Endodermal cell (in vitro differentiated cells): Measurements from ENCODE around the gene PTP4A2. TPM values are rescaled to one million over a fixed set of nuclear protein-coding genes. Genes with fewer than 3 reads are reported as not detected.

Experiments
- DNase-seq: peaks from one replicate; pipeline ENCODE4 v3.0.0-alpha.2; 2017
- H3K27ac ChIP-seq: 2 replicates; pipeline ENCODE4 v1.5.1; 2013; ENCODE audit warnings: mild to moderate bottlenecking, low read depth, low read length, moderate library complexity
- H3K27me3 ChIP-seq: 2 replicates; pipeline ENCODE4 v1.6.1; 2013; ENCODE audit warnings: mild to moderate bottlenecking, low read length, moderate library complexity; ENCODE audit not compliant: insufficient read depth, control insufficient read depth, poor library complexity, severe bottlenecking
- H3K36me3 ChIP-seq: 2 replicates; pipeline ENCODE4 v1.7.0; 2013; ENCODE audit warnings: mild to moderate bottlenecking, low read length, moderate library complexity; ENCODE audit not compliant: control insufficient read depth, insufficient read depth
- H3K4me1 ChIP-seq: one replicate; pipeline ENCODE4 v1.7.0; 2013; ENCODE audit warnings: low read length; ENCODE audit not compliant: control insufficient read depth, insufficient read depth
- H3K4me3 ChIP-seq: 2 replicates; pipeline ENCODE4 v1.5.1; 2013; ENCODE audit warnings: mild to moderate bottlenecking, low read length, moderate library complexity
- H3K9ac ChIP-seq: 2 replicates; pipeline ENCODE4 v1.6.1; 2013; ENCODE audit warnings: mild to moderate bottlenecking, low read length, moderate library complexity; ENCODE audit not compliant: poor library complexity, severe bottlenecking; ENCODE audit errors: extremely low read depth
- H3K9me3 ChIP-seq: 2 replicates; pipeline ENCODE4 v1.6.1; 2013; ENCODE audit warnings: mild to moderate bottlenecking, low read length, moderate library complexity; ENCODE audit not compliant: control insufficient read depth
- H3K27ac Mint-ChIP-seq: 2 replicates; pipeline ENCODE4 v1.8.0; 2020; ENCODE audit warnings: mixed read lengths
- H3K27me3 Mint-ChIP-seq: 2 replicates; pipeline ENCODE4 v1.8.0; 2021; ENCODE audit warnings: mild to moderate bottlenecking, mixed read lengths; ENCODE audit not compliant: insufficient read depth
- H3K36me3 Mint-ChIP-seq: 2 replicates; pipeline ENCODE4 v1.8.0; 2020; ENCODE audit warnings: low read depth, mixed read lengths
- H3K4me1 Mint-ChIP-seq: 2 replicates; pipeline ENCODE4 v1.8.0; 2020; ENCODE audit warnings: mixed read lengths
- H3K4me3 Mint-ChIP-seq: 2 replicates; pipeline ENCODE4 v1.8.0; 2020; ENCODE audit warnings: mild to moderate bottlenecking, moderate library complexity, mixed read lengths
- H3K9me3 Mint-ChIP-seq: 2 replicates; pipeline ENCODE4 v1.8.0; 2020; ENCODE audit warnings: mild to moderate bottlenecking, mixed read lengths
- CTCF ChIP-seq: fragments of 200-600 bp; sonication (generic); conservative IDR thresholded peaks from 2 replicates; pipeline ENCODE4 v1.5.0; 2021; ENCODE audit warnings: antibody characterized with exemption, mild to moderate bottlenecking
- WGBS, 2 experiments: methylation state at CpG; one replicate each; pipeline versions ENCODE4 v1.1.5 to v1.1.7; 2013; ENCODE audit warnings: missing lambda C conversion rate in 2 of 2, mixed read lengths in 1 of 2; ENCODE audit not compliant: insufficient coverage in 1 of 2, insufficient read length in 1 of 2; 5-methylcytosine and 5-hydroxymethylcytosine counted together
- total RNA-seq, 2 donors: library from RNA; stranded (reverse); fragmentation: NEBNext Ultra II Directional in 1 of 2; extraction: Animal tissue kit (Norgen Biotek cat#: 25700) in 1 of 2; gene quantifications; 2 replicates in 1 of 2; 3 replicates in 1 of 2; pipeline ENCODE4 v1.2.1, GENCODE V29; 2021

The PTP4A2 gene
- total RNA-seq, 2 donors from 2014 or later: 211 TPM

GRCh38 chr1:31885851-31886250 is 52.3 kb downstream of the PTP4A2 start:
- Histone ChIP-seq H3K9ac (no peak overlapping the region), H3K27me3 (no peaks in the 10 kb centered on the region), H3K4me3 (no peak overlapping the region), H3K9me3 (no peaks in the 10 kb centered on the region), H3K4me1 (no peaks in the 10 kb centered on the region), H3K36me3 (no peaks in the 10 kb centered on the region), H3K27ac (no peak overlapping the region)
- no peak overlapping the region for H3K27ac Mint-ChIP-seq
- no peak for DNase-seq
- no peaks in the 10 kb centered on the region for H3K36me3 Mint-ChIP-seq
- no peaks in the 10 kb centered on the region for H3K9me3 Mint-ChIP-seq
- TF ChIP-seq CTCF: no peak
- no peaks in the 10 kb centered on the region for H3K27me3 Mint-ChIP-seq
- WGBS, 2 experiments: 93 to 98% methylated on average over 2 of the region's 2 CpGs
- no peak overlapping the region for H3K4me3 Mint-ChIP-seq
- H3K4me1 Mint-ChIP-seq: peaks cover 6% of the 10 kb centered on the region

- Mint-ChIP-seq H3K36me3 (no peaks in the 10 kb centered on the region), H3K4me3 (no peak overlapping the region), H3K4me1 (peaks cover 6% of the 10 kb centered on the region), H3K27ac (no peak overlapping the region), H3K27me3 (no peaks in the 10 kb centered on the region), H3K9me3 (no peaks in the 10 kb centered on the region)
- Histone ChIP-seq H3K9me3 (no peaks in the 10 kb centered on the region), H3K27ac (no peak overlapping the region), H3K9ac (no peak overlapping the region), H3K4me3 (no peak overlapping the region), H3K36me3 (no peaks in the 10 kb centered on the region), H3K27me3 (no peaks in the 10 kb centered on the region), H3K4me1 (no peaks in the 10 kb centered on the region)
- no peak for TF ChIP-seq CTCF
- no peak for DNase-seq
- WGBS, 2 experiments: 100% methylated on average over 3 of the region's 3 CpGs; no CpG with 5 or more reads in 1 of the 2 experiments
Measured at GRCh38 chr1:31883357-31883942, 54.7 kb downstream of the PTP4A2 start.

DNA sequence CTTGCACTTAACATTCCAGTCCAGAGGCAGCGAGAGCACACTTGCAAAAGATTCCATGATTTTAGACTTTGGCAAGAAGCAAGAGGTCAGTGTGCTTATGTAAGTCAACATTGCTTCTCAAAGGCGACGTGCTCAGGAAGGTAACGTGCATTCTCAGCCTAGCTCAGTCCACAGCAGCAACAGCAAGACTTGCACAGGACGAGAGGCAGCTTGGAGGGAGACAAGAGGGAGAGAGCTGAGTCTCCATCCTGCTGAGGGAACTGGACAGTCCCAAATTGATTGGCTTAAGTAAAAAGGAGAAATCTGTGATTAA is 56.5 kb downstream of the PTP4A2 start:
- no peak for TF ChIP-seq CTCF
- H3K9me3 Mint-ChIP-seq: no peaks in the 10 kb centered on the region
- no peak overlapping the region for H3K9ac ChIP-seq
- WGBS, 2 experiments: 91 to 96% methylated on average over 5 of the region's 5 CpGs
- no peak overlapping the region for H3K27ac ChIP-seq
- H3K27me3 ChIP-seq: no peaks in the 10 kb centered on the region
- H3K4me1 ChIP-seq: no peaks in the 10 kb centered on the region
- no peak overlapping the region for H3K4me3 Mint-ChIP-seq
- peaks cover 6% of the 10 kb centered on the region for H3K4me1 Mint-ChIP-seq
- no peaks in the 10 kb centered on the region for H3K9me3 ChIP-seq
- H3K27ac Mint-ChIP-seq: no peak overlapping the region
- H3K36me3 Mint-ChIP-seq: no peaks in the 10 kb centered on the region
- no peaks in the 10 kb centered on the region for H3K36me3 ChIP-seq
- no peak for DNase-seq
- no peaks in the 10 kb centered on the region for H3K27me3 Mint-ChIP-seq
- no peak overlapping the region for H3K4me3 ChIP-seq
